ENCODE data around the gene PKP2. TPM values are rescaled to one million over a fixed set of nuclear protein-coding genes. Genes with fewer than 3 reads are reported as not detected.

The PKP2 gene
- total RNA-seq, 1 experiment from 2014 or later = 18.4 TPM

- Histone ChIP-seq H3K9ac (ENCODE audit: extremely low read depth, insufficient read length, low read length) (no peak overlapping the region), H2BK120ac (ENCODE audit: low read depth, low read length, poor library complexity, severe bottlenecking) (no peak overlapping the region), H3K27ac (ENCODE audit: insufficient read length, low read depth, low read length) (no peak overlapping the region), H4K5ac (ENCODE audit: insufficient read length, low read depth, low read length) (no peak overlapping the region), H2BK20ac (ENCODE audit: low read depth, low read length, poor library complexity, severe bottlenecking) (no peak overlapping the region), H2AK5ac (ENCODE audit: insufficient read length, low read length) (no peak overlapping the region), H3K23ac (ENCODE audit: insufficient read length, low read depth, low read length) (no peak overlapping the region), H2AFZ (ENCODE audit: low read length) (no peak overlapping the region), H3K27me3 (ENCODE audit: insufficient read depth, low read length) (no peaks in the 10 kb centered on the region), H3K23me2 (ENCODE audit: insufficient read length, low read depth, low read length, poor library complexity, severe bottlenecking) (no peaks in the 10 kb centered on the region), H4K91ac (ENCODE audit: insufficient read length, low read depth, low read length) (no peak overlapping the region), H3K79me2 (ENCODE audit: insufficient read depth, low read length) (no peaks in the 10 kb centered on the region), H2BK15ac (ENCODE audit: low read depth, low read length) (no peak overlapping the region), H3K79me1 (ENCODE audit: insufficient read depth, low read depth, low read length, poor library complexity, severe bottlenecking) (no peaks in the 10 kb centered on the region), H2BK12ac (ENCODE audit: insufficient read length, low read depth, low read length) (no peak overlapping the region), H3K4me2 (ENCODE audit: insufficient read depth, insufficient read length, low read length) (no peak overlapping the region), H2BK5ac (ENCODE audit: insufficient read length, low read length) (no peak overlapping the region), H3K4me1 (ENCODE audit: insufficient read depth, low read length) (no peaks in the 10 kb centered on the region; the same call in 1 of the 2 replicates), H3K9me3 (ENCODE audit: control insufficient read depth, low read depth, low read length) (no peaks in the 10 kb centered on the region), H3K18ac (ENCODE audit: insufficient read length, low read depth, low read length) (no peak overlapping the region), H4K20me1 (ENCODE audit: control insufficient read depth, insufficient read depth, insufficient read length) (no peaks in the 10 kb centered on the region), H3K4ac (ENCODE audit: low read depth, low read length) (no peak overlapping the region), H4K8ac (replicated peaks; ENCODE audit: insufficient read length, low read depth, low read length) (no peak overlapping the region), H3T11ph (ENCODE audit: low read length) (no peak overlapping the region), H3K56ac (ENCODE audit: insufficient read length, low read depth, low read length) (no peak overlapping the region), H3K14ac (ENCODE audit: insufficient read depth, low read length) (no peak overlapping the region)
- H3K4me1 Mint-ChIP-seq = 0 out of 4 replicates have a peak, but pooled peaks cover 0 to 4% of the 10 kb centered on the region in 2 experiments
- TF ChIP-seq CTCF (conservative IDR thresholded peaks at IDR 0.05) = no peak
- DNase-seq = no peak
- H3K27me3 Mint-ChIP-seq (ENCODE audit: low read depth) = no peaks in the 10 kb centered on the region; the same call in 1 of the 2 replicates
- WGBS (ENCODE audit: extremely low coverage, insufficient read length, low lambda C conversion rate) = no CpG with 5 or more reads among the region's 2 CpGs
- no peak overlapping the region for H3K4me3 Mint-ChIP-seq
- H3K36me3 Mint-ChIP-seq (ENCODE audit: insufficient read depth in 1 of 3, low read depth in 3 of 3) = no peaks in the 10 kb centered on the region
- no peaks in the 10 kb centered on the region; a peak in 1 of 5 replicates for H3K9me3 Mint-ChIP-seq
- no peak overlapping the region; a peak in 1 of 7 replicates for H3K27ac Mint-ChIP-seq
Measured at GRCh38 chr12:32907166-32907565, 10.6 kb upstream of the PKP2 start.
